NT2/D1 (cell line): ENCODE measurements around the gene NOL3.

Source experiments
- SUZ12 ChIP-seq: IDR thresholded peaks from 2 replicates; pipeline ENCODE4 v1.6.1; 2011; ENCODE audit not compliant: insufficient read length, insufficient read depth; ENCODE audit errors: extremely low read depth
- YY1 ChIP-seq: IDR thresholded peaks from 2 replicates; pipeline ENCODE4 v1.6.1; 2011; ENCODE audit not compliant: insufficient read length, insufficient read depth
- ZNF274 ChIP-seq: IDR thresholded peaks from 2 replicates; pipeline ENCODE4 v1.6.1; 2011; ENCODE audit warnings: mild to moderate bottlenecking, low read depth, low read length

DNA sequence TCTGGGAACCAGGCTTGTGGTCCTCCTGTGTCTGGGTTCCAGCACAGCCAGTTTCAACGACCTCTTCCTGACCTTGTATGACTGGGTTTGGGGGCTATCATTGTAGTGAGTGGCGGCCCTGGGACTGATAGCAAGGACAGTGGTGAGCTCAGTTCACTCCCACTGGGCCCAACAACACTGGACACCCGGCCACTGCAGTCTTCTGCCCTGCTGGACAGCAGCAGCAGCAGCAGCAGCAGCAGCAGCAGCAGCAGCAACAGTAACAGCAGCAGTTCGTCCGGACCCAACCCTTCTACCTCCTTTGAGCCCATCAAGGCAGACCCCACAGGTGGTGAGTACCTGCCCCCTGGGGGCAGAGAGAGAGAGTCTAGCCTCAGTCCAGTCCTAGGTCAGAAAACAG lies 25.3 kb downstream of the NOL3 start:
- TF ChIP-seq YY1, result no peak
- no peak for TF ChIP-seq ZNF274
- no peak for TF ChIP-seq SUZ12
